HG03342 (cell line): ENCODE results near the gene TMPRSS11E.
"Not testable (repeated sequence)": the region's sequence is repeated elsewhere in the genome, so short reads cannot be mapped to it uniquely, and the experiment has no call there.

Experiments used
- ATAC-seq: cut with Tn5 transposase; IDR thresholded peaks from one replicate; pipeline ENCODE4 v1.9.1; 2021; ENCODE audit warnings: mild to moderate bottlenecking, moderate library complexity; ENCODE audit not compliant: unreplicated experiment

Gene TMPRSS11E

GRCh38 chr4:68461790-68462189 lies 14.5 kb downstream of the TMPRSS11E start:
- no peak for ATAC-seq

DNA sequence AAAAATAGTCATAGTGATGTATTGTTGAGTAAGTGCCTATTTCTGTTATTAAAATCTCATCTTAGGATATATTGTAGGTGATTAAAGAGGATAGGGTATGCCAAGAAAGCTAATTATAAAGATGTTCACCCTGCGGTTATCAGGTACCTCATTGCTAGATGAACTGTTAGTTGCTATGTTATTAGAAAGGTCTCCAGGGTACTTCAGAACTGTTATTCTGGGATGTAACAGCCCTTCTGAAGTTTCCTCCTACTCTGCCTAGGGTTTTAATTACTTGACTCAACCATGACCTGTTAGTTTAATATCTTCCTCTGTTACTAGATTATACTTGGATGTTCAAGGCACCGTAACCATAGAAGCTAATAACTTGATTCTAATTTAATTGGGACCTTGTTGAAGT lies 15.4 kb downstream of the TMPRSS11E start:
- ATAC-seq, result no peak

- no peak for ATAC-seq
Observed at GRCh38 chr4:68463796-68464195, 16.5 kb downstream of the TMPRSS11E start.

- ATAC-seq, result no peak
Observed at GRCh38 chr4:68465058-68465457, 17.8 kb downstream of the TMPRSS11E start.

GRCh38 chr4:68466185-68466584 lies 18.9 kb downstream of the TMPRSS11E start:
- no peak for ATAC-seq

DNA sequence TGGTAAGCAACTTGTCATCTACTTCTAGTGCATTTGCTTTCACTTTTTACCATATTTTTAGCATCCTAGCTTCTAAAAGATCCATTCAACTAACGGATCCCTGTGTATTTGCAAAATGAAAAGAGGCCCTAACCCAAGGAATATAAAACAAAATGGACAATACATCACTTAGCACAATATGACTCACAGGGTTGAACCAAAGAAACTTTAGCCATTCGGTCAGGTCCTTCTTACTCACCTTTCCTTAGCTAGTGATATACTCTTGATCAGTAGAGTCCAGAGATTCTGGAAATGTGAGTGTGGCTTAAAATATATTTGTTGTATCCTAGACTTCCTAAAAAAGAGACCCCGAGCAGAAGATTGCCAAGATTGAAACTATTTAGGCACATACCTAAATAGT lies 19.5 kb downstream of the TMPRSS11E start:
- no peak for ATAC-seq

DNA sequence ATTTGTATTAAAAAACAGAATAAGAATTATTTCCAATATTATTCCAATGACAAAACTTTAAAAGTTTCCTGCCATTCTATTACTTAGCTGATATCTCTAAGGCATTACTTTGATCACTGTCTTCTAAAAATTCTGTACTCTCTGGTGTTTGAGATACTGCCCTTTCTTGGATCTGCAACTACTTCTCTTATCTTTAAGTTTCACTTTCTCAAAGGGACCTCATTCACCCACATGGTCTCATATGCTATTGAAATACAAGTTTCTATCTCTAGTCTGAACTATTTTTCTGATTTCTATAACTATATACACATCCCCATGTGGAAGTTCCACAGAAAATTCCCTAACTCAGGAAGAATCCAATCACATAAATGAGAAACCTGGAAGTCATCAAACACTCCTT lies 22.2 kb downstream of the TMPRSS11E start:
- ATAC-seq, result peak; percentile 78

DNA sequence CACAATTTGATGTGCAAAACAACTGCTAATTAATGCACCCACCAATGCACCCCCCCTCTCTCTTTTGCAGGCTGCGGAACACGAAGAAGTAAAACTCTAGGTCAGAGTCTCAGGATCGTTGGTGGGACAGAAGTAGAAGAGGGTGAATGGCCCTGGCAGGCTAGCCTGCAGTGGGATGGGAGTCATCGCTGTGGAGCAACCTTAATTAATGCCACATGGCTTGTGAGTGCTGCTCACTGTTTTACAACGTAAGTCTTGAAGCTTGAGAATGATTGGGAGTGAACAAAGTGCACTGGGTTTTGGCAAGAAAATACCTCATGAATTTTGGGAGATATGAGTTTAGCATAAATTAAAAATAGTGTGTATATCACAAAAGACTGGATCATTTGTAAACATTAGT lies 28.9 kb downstream of the TMPRSS11E start:
- no peak for ATAC-seq

- no peak for ATAC-seq
Observed at GRCh38 chr4:68489338-68489737, 42.1 kb downstream of the TMPRSS11E start.

- ATAC-seq, result no peak
Observed at GRCh38 chr4:68490826-68491457, 43.7 kb downstream of the TMPRSS11E start.

DNA sequence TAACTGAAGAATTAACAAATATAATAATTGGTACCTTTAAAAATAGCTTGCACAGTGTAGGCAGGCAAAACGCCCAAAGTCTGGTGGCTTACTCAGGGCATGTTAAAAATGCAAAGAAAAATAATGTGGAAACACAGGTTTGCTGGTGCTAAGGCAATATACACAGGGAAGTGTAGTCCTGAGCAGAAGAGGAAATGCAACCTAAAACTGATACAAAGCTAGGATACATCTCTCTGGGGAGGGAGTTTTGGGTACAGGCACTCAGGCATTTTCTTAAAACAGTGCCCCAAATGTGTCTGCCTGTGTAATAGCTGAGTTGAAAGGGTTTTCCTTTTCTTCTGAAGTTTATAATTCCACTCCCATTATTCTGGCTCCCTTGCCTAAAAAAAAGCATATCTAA lies 47.4 kb downstream of the TMPRSS11E start:
- no peak for ATAC-seq

- ATAC-seq, result peak; percentile 93
Observed at GRCh38 chr4:68498413-68499007, 51.2 kb downstream of the TMPRSS11E start.

GRCh38 chr4:68499021-68499420 lies 51.8 kb downstream of the TMPRSS11E start:
- ATAC-seq, result no peak

GRCh38 chr4:68503462-68503861 lies 56.2 kb downstream of the TMPRSS11E start:
- not testable (repeated sequence) for ATAC-seq

GRCh38 chr4:68504836-68505235 lies 57.6 kb downstream of the TMPRSS11E start:
- ATAC-seq, result not testable (repeated sequence)

- ATAC-seq, result not testable (repeated sequence)
Observed at GRCh38 chr4:68505452-68505851, 58.2 kb downstream of the TMPRSS11E start.

DNA sequence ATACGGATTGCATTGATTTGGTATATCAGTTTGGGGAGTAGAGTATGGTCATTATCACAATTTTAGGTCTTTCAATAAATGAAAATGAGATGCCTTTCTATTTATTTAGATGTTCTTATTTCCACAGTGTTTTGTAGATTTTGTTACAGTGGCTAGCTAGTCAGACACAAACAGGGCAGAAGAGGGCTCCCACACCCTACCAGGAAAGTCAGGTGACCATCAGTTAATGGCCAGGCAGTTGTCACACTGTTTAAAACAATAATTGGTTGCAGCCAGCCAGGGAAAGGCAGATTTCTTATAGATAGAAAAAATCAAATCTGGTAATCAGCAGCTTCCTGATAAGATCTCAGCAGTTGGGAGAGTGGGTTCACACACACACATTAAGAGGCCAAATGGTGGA lies 71.6 kb downstream of the TMPRSS11E start:
- no peak for ATAC-seq

DNA sequence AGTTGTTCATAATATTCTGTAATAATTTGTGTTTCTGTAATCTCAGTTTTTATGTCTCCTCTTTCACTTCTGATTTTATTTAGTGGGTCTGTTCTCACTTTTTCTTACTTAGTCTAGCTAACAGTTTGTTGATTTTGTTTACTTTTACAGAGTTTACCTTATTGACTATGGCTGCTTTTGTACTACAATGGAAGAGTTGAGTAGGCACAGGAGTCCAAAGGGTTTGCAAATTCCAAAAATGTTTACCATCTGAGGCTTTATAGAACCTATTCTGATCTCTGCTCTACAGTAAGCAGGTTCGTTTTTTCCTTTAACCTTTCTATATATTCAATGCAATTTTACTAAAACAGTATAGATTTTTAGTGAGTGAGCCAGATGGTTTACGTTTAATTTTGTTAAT lies 73.7 kb downstream of the TMPRSS11E start:
- no peak for ATAC-seq

- not testable (repeated sequence) for ATAC-seq
Observed at GRCh38 chr4:68522232-68522631, 75.0 kb downstream of the TMPRSS11E start.

GRCh38 chr4:68535974-68536373 lies 88.7 kb downstream of the TMPRSS11E start:
- ATAC-seq, result no peak

- ATAC-seq, result no peak
Observed at GRCh38 chr4:68536375-68536774, 89.1 kb downstream of the TMPRSS11E start.

DNA sequence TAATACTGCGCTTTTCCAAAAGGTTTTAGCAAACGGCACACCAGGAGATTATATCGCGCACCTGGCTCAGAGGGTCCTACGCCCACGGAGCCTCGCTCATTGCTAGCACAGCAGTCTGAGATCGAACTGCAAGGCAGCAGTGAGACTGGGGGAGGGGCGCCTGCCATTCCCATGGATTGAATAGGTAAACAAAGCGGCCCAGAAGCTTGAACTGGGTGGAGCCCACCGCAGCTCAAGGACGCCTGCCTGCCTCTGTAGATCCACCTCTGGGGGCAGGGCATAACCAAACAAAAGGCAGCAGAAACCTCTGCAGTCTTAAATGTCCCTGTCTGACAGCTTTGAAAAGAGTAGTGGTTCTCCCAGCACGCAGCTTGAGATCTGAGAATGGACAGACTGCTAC lies 95.5 kb downstream of the TMPRSS11E start:
- not testable (repeated sequence) for ATAC-seq
